Right lobe of liver (tissue), 4 donors: ENCODE measurements around the gene SUPT20HL1.

ENCODE experiments used
- POLR2A ChIP-seq: fragments of 450-650 bp; IDR thresholded peaks from one replicate; pipeline ENCODE4 v1.6.1; 2017; ENCODE audit warnings: antibody characterized with exemption, mild to moderate bottlenecking
- TF ChIP-seq, protein P1 (sequence below), 4 donors: fragments of 200-600 bp in 3 of 4; fragments of 450-650 bp in 1 of 4; IDR thresholded peaks; one replicate each; pipeline versions ENCODE4 v1.5.1 to v1.8.0; 2016 to 2022; ENCODE audit warnings: antibody characterized with exemption in 4 of 4, mild to moderate bottlenecking in 2 of 4
- donor health status: DM: no; HTN: no; CAD: no.
- donor health status: DM: no; HTN: no; CAD: no.
- donor health status: DM: no; HTN: yes; CAD: no.

DNA sequence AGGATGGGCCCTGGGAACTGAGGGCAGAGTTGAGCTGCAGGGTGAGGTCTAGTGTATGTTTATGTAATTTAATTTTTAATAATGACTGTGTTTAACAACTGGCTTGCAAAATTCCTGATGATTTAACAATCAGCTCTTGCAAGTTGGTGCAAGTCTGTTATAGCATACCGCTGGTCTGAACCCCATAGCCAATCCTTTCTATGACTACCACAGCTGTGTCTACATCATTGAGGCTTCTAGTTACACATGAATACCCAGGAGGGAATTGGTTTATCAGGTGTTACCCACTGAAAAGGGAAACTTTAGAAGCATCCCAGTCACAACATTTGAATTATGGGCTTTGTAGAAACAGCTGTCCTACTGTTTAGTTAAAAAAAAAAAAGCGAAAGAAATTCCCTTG is 38.3 kb downstream of the SUPT20HL1 start:
- TF ChIP-seq, protein P1, sequence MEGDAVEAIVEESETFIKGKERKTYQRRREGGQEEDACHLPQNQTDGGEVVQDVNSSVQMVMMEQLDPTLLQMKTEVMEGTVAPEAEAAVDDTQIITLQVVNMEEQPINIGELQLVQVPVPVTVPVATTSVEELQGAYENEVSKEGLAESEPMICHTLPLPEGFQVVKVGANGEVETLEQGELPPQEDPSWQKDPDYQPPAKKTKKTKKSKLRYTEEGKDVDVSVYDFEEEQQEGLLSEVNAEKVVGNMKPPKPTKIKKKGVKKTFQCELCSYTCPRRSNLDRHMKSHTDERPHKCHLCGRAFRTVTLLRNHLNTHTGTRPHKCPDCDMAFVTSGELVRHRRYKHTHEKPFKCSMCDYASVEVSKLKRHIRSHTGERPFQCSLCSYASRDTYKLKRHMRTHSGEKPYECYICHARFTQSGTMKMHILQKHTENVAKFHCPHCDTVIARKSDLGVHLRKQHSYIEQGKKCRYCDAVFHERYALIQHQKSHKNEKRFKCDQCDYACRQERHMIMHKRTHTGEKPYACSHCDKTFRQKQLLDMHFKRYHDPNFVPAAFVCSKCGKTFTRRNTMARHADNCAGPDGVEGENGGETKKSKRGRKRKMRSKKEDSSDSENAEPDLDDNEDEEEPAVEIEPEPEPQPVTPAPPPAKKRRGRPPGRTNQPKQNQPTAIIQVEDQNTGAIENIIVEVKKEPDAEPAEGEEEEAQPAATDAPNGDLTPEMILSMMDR (IDR thresholded peaks at IDR 0.05) = no peak
- no peak for TF ChIP-seq POLR2A
